Neural crest cell (in vitro differentiated cells): Measurements from ENCODE around the gene LIME1. TPM values are rescaled to one million over a fixed set of nuclear protein-coding genes. Genes with fewer than 3 reads are reported as not detected.

ENCODE experiments used
- DNase-seq: peaks from one replicate; pipeline ENCODE4 v3.0.0; 2021; ENCODE audit warnings: low read depth, mixed read lengths, low spot score
- H3K27ac Mint-ChIP-seq: one replicate; pipeline ENCODE4 v1.8.0; 2021; ENCODE audit warnings: mild to moderate bottlenecking, mixed read lengths; ENCODE audit not compliant: unreplicated experiment
- H3K27me3 Mint-ChIP-seq: 2 replicates; pipeline ENCODE4 v1.8.0; 2021; ENCODE audit warnings: low read depth, mild to moderate bottlenecking, mixed read lengths
- H3K36me3 Mint-ChIP-seq: 2 replicates; pipeline ENCODE4 v1.8.0; 2021; ENCODE audit warnings: low read depth, mild to moderate bottlenecking, mixed read lengths
- H3K4me1 Mint-ChIP-seq: 2 replicates; pipeline ENCODE4 v1.8.0; 2021; ENCODE audit warnings: mixed read lengths
- H3K4me3 Mint-ChIP-seq: one replicate; pipeline ENCODE4 v1.8.0; 2021; ENCODE audit warnings: mild to moderate bottlenecking, mixed read lengths
- H3K9me3 Mint-ChIP-seq: 2 replicates; pipeline ENCODE4 v1.8.0; 2021; ENCODE audit warnings: mixed read lengths
- total RNA-seq: library from RNA; stranded (reverse); gene quantifications from 2 replicates; pipeline ENCODE4 v1.2.1, GENCODE V29; 2021
- TF ChIP-seq, protein P1 (sequence below): fragments of 200-600 bp; sonication (generic); conservative IDR thresholded peaks from 2 replicates; pipeline ENCODE4 v1.5.0; 2021; ENCODE audit warnings: antibody characterized with exemption, mild to moderate bottlenecking

Gene LIME1
- total RNA-seq, 1 donor from 2014 or later: 17.6 TPM

GRCh38 chr20:63732118-63733095 lies 4.1 kb upstream of the LIME1 start:
- DNase-seq: no peak
- Mint-ChIP-seq H3K9me3 (no peaks in the 10 kb centered on the region), H3K27ac (no peak overlapping the region), H3K4me3 (no peak overlapping the region), H3K27me3 (peaks cover 9% of the 10 kb centered on the region), H3K36me3 (peaks cover 14% of the 10 kb centered on the region), H3K4me1 (no peaks in the 10 kb centered on the region)
- TF ChIP-seq, protein P1, sequence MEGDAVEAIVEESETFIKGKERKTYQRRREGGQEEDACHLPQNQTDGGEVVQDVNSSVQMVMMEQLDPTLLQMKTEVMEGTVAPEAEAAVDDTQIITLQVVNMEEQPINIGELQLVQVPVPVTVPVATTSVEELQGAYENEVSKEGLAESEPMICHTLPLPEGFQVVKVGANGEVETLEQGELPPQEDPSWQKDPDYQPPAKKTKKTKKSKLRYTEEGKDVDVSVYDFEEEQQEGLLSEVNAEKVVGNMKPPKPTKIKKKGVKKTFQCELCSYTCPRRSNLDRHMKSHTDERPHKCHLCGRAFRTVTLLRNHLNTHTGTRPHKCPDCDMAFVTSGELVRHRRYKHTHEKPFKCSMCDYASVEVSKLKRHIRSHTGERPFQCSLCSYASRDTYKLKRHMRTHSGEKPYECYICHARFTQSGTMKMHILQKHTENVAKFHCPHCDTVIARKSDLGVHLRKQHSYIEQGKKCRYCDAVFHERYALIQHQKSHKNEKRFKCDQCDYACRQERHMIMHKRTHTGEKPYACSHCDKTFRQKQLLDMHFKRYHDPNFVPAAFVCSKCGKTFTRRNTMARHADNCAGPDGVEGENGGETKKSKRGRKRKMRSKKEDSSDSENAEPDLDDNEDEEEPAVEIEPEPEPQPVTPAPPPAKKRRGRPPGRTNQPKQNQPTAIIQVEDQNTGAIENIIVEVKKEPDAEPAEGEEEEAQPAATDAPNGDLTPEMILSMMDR: no peak

DNA sequence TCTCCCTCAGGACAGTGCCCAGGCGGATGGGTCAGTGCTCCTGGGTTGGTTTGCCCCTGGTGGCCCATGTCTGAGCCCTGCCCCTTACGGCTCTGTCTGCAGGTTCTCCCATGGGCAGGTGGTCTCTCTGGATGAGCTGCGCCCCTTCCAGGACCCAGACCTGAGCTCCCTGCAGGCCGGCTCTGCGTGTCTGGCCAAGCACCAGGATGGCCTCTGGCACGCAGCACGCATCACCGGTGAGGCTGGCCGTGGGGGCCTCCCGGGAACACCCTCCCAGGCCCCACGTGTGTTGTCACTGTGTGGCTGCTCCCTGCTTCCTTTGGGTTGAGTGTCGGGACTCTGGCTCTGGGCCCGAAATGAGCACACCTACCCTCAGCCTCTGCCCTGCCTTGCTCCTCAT lies 3.3 kb upstream of the LIME1 start:
- Mint-ChIP-seq H3K27me3 (peaks cover 9% of the 10 kb centered on the region), H3K27ac (no peak overlapping the region), H3K9me3 (no peaks in the 10 kb centered on the region), H3K36me3 (peaks cover 11% of the 10 kb centered on the region), H3K4me1 (no peaks in the 10 kb centered on the region), H3K4me3 (no peak overlapping the region)
- TF ChIP-seq, protein P1: no peak
- DNase-seq: no peak

DNA sequence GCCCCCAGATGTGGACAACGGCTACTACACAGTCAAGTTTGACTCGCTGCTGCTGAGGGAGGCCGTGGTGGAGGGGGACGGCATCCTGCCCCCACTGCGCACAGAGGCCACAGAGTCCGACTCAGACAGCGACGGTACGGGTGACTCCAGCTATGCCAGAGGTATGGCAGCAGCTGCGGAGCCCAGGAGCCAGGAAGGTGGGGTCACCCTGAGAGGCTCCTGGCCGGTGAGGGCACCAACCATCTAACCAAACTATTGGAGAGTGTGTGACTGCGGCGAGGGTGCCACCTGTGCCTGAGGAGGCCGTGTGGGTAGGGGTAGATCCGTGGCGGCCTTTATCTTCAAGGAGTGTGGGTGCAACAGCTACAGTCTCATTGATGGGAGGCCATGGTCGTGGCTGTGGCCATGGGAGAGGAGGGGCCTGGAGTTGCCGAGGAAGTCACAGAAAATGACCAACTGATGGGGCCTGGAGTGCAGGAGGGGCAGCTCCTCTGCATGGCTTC lies 2.8 kb upstream of the LIME1 start:
- H3K9me3 Mint-ChIP-seq: no peaks in the 10 kb centered on the region
- DNase-seq: no peak
- peaks cover 8% of the 10 kb centered on the region for H3K36me3 Mint-ChIP-seq
- peaks cover 9% of the 10 kb centered on the region for H3K27me3 Mint-ChIP-seq
- TF ChIP-seq, protein P1: no peak
- peak overlapping the region; percentile 6 for H3K27ac Mint-ChIP-seq
- no peaks in the 10 kb centered on the region for H3K4me1 Mint-ChIP-seq
- H3K4me3 Mint-ChIP-seq: peak overlapping the region; percentile 27

GRCh38 chr20:63734111-63734945 lies 2.1 kb upstream of the LIME1 start:
- TF ChIP-seq, protein P1: no peak
- Mint-ChIP-seq H3K4me1 (no peaks in the 10 kb centered on the region), H3K36me3 (peaks cover 8% of the 10 kb centered on the region), H3K27me3 (peaks cover 9% of the 10 kb centered on the region), H3K4me3 (peak overlapping the region; percentile 27), H3K27ac (peak overlapping the region; percentile 6), H3K9me3 (no peaks in the 10 kb centered on the region)
- no peak for DNase-seq
